ENCODE measurements around the gene DEFB132. TPM values are rescaled to one million over a fixed set of nuclear protein-coding genes. Genes with fewer than 3 reads are reported as not detected.

The DEFB132 gene
- total and polyA plus RNA-seq, 2 of the 13 experiments (the other 11 are each of a cell fraction or from before 2014, with no cell fraction given), result not detected

- TF ChIP-seq NR2F1 (CRISPR knock-in tag; IDR thresholded peaks at IDR 0.05) (no peak), ISX (CRISPR knock-in tag; conservative IDR thresholded peaks at IDR 0.05) (no peak), ZNF619 (CRISPR knock-in tag; IDR thresholded peaks at IDR 0.05) (no peak), ZBTB4 (CRISPR knock-in tag; IDR thresholded peaks at IDR 0.05; ENCODE audit: borderline replicate concordance) (no peak), MED8 (CRISPR knock-in tag; IDR thresholded peaks at IDR 0.05; ENCODE audit: insufficient replicate concordance) (no peak), ZNF570 (CRISPR knock-in tag; IDR thresholded peaks at IDR 0.05; ENCODE audit: borderline replicate concordance) (no peak), NONO (IDR thresholded peaks at IDR 0.05) (no peak), NONO (CRISPR knock-in tag; conservative IDR thresholded peaks at IDR 0.05) (no peak), GFI1 (CRISPR knock-in tag; IDR thresholded peaks at IDR 0.05; ENCODE audit: borderline replicate concordance) (0 out of 2 replicates have a peak, but pooled peaks have one; percentile 27), STAG1 (CRISPR knock-in tag; IDR thresholded peaks at IDR 0.05) (peak; percentile 87), ZNF350 (CRISPR knock-in tag; IDR thresholded peaks at IDR 0.05; ENCODE audit: borderline replicate concordance, low read depth) (no peak), CTCF (CRISPR knock-in tag; IDR thresholded peaks at IDR 0.05) (peak; percentile 71), ATF7 (IDR thresholded peaks at IDR 0.05) (peak; percentile 74), ATF7 (CRISPR knock-in tag; IDR thresholded peaks at IDR 0.05) (no peak), RFXANK (CRISPR knock-in tag; IDR thresholded peaks at IDR 0.05) (no peak), HNF1B (CRISPR knock-in tag; IDR thresholded peaks at IDR 0.05) (peak; percentile 53; the same call in 1 of the 2 replicates), ZBTB2 (CRISPR knock-in tag; IDR thresholded peaks at IDR 0.05; ENCODE audit: low read depth) (no peak), FOXA1 (IDR thresholded peaks at IDR 0.05) (no peak), FOXA1 (CRISPR knock-in tag; IDR thresholded peaks at IDR 0.05) (no peak), HOXD1 (CRISPR knock-in tag; IDR thresholded peaks at IDR 0.05) (no peak), RELA (CRISPR knock-in tag; IDR thresholded peaks at IDR 0.05) (no peak), ZNF703 (CRISPR knock-in tag; IDR thresholded peaks at IDR 0.05; ENCODE audit: borderline replicate concordance) (no peak), NCOA1 (CRISPR knock-in tag; IDR thresholded peaks at IDR 0.05) (no peak)
Observed at GRCh38 chr20:219290-220115, 38.0 kb upstream of the DEFB132 start (continued).

All from HepG2 (cell line).